Measurements from ENCODE around the gene LAMA5.

Gene LAMA5

DNA sequence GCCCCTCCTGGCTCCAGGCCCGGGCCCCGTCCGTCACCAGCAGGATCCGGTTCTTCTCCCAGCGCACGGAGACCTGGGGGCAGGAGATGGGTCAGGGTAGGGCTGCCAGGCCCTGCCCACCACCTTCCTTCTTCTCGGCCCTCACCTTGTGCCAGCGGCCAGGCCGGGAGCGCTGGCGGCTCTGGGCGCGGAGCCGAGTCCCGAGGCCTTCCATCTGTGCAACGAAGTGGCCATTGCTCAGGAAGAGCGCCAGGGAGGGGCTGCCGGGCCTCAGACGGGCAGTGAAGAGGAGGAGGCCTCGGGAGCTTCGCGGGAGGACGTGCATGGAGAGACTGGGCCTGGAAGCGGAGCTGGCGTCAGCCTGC lies 56.4 kb downstream of the LAMA5 start:
- no peak for DNase-seq

DNA sequence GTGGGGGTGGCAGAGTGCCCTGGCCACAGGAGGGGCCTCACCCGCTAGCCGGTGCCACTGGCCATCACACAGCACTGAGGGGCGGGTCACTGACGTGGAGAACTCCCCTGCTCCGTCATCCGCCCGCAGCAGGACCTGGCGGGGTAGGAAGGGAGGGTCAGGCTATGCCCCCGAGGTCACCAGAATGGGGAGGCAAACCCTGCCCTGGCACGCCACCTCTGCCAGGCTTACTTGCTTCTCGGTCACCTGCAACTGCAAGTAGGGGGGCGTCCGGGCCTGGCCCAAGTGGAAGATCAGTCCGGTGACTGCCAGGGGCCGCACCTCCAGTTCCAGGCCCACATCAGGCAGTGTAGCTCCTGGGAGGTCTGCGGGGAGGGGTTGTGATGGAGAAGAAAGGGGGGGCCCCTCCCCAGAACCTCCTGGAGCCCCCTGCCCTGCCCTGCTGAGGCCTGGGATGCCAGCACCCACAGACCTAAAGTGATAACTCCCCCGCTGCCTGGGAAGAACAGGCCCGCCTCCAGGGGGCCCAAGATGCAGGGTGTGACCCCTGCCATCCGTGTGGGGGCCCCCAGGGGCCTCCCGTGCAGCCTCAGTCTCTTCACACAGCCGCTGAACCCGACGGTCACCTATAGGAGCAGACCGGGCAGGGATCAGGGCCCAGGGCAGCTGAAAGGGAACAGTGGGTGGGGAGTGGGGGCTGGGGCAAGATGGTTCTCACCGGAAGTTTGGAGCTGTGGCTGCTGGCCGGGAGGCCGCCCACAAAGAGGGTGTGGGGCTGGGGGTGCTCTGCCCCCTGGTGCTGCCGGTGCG lies 57.0 kb downstream of the LAMA5 start:
- no peak for DNase-seq

DNA sequence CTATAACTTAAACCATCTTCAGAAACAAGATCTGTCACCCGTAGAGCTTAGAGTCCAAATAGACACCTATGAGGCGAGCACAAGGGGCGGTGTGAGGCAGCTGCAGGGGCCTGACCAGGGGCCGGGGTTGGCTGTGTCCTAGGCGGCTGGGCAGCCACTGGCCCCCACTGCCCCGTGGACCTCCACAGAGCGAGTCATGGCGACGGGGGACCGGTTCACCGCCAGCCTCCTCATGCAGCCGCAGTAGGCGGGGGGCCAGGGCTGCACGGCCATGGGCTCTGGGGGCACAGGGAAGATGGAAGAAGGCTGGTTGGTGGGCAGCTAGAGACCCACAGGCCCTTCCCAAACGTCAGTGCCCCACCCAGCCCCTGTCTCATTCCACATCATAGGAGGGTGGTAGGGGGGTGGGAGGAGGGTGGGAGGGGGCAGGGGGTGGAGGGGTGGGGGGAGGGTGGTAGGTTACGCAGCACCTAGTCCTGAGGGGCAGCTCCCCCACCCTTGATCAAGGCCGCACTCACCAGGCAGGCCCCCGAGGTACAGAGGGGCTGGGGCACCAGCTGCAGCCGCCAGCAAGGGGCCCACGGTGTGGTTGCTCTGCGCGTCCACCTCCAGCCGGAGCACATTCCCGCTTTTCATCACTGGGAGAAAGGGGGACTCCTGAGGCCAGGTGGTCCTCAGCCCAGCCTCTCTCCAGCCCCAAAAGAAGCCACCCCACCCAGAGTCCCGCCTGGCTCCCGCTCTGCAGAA lies 57.7 kb downstream of the LAMA5 start:
- no peak for DNase-seq

DNA sequence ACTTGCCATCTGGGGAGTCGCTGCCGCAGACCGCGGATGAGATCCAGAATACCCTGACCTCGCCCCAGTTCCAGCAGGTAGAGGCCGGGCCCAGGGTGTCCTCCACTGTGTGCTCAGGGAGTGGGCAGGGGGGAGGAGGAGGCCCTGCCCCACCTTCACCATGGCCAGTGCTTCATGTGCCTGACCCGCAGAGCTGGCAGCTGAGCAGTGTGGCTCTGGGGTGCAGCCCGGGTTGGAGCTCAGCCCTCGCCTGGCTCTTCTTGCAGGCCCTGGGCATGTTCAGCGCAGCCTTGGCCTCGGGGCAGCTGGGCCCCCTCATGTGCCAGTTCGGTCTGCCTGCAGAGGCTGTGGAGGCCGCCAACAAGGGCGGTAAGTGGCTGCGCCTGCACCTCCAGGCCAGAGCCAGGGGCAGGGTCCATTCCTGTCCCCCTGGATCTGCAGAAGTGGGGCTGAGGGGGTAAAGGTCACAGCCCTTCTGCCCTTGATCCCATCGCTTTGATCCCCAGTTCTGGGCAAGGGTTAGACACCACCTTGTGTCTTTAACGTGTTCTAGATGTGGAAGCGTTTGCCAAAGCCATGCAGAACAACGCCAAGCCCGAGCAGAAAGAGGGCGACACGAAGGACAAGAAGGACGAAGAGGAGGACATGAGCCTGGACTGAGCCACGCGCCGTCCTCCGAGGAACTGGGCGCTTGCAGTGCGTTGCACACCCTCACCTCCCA lies 58.9 kb downstream of the LAMA5 start:
- no peak for DNase-seq

DNA sequence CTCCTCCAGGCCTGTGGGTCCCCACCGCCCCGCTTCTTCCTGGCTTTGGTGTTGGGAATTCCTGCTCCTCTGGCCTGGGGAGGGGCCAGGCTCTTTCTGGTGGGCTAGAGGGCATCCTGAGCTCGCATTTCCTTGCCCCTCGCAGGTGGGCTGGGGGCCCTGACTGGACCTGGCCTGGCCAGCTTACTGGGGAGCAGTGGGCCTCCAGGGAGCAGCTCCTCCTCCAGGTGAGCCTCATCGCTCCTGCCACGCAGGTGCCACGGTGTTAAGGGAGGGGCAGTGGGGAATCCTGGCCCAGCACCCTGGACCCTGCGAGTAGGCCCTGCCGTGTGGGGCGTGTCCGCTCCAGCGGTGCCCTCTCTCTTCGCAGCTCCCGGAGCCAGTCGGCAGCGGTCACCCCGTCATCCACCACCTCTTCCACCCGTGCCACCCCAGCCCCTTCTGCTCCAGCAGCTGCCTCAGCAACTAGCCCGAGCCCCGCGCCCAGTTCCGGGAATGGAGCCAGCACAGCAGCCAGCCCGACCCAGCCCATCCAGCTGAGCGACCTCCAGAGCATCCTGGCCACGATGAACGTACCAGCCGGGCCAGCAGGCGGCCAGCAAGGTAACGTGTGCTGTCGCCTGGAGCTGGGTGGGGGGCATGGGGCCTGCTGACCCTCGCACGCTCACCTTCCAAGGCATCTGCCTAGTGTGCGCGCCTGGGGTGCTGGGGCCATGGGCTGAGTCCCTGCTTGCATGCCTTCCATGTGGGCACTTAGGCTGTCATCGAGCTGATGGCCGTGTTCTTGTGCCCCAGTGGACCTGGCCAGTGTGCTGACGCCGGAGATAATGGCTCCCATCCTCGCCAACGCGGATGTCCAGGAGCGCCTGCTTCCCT lies 59.6 kb downstream of the LAMA5 start:
- no peak for DNase-seq

DNA sequence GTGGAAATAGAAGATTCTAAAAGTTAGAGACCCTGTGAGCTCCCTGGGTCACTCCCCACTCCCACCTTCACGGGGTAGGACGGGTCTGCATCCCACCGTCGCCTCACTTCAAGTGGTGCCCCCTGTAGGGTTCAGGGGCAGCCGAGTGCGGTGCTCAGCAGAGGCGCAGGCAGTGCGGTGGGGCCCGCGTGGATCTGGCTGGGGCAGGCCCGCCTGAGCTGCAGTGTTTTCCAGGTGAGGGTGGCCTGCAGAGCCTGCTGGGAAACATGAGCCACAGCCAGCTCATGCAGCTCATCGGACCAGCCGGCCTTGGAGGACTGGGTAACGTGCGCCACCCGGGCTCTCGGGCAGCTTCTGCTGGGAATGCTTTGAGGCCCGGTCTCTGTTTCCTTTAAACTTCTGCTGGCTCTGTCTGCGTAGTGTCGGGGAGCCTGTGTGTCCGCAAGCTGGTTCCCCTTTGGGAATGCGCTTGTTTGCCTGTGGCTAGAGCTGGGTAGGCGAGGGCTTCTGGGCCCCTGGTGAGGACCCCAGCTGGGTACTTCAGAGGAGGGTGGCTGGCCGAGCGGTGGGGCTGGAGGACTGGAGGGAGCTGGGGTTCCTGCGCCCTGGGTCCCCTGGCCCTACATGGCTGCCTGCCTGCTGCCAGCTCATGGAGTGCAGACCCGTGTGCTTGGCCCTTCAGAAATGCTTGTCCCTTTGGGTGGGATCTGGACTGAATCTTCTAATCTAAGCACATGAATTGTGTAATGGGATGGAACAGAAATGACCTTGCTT lies 60.5 kb downstream of the LAMA5 start:
- no peak for DNase-seq

DNA sequence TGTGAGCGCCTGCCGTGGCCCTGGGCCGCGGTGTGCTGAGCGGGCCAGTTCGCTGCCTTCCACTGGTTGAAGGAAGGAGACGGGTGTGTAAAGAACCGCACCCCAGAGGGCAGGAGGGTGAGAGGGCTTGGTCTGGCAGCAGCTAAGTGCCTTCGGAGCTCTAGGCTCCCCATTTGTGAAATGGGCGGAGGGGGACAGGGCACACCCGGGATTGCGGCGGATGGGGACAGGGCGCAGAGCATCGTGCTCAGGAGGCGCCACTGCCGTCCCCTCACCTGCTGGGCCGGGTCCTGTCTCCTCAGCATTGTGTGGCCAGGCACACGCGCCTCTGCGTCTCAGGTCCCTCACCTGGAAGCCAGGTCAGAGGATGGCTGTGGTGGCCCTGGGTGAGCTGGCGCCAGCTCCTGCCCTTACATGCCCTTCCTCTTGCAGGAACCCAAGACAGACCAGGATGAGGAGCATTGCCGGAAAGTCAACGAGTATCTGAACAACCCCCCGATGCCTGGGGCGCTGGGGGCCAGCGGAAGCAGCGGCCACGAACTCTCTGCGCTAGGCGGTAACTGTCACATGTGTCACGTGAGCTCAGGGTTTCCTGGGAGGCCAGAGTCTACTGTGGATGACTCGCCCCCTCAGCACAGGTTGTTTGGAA lies 61.2 kb downstream of the LAMA5 start:
- DNase-seq = no peak

DNA sequence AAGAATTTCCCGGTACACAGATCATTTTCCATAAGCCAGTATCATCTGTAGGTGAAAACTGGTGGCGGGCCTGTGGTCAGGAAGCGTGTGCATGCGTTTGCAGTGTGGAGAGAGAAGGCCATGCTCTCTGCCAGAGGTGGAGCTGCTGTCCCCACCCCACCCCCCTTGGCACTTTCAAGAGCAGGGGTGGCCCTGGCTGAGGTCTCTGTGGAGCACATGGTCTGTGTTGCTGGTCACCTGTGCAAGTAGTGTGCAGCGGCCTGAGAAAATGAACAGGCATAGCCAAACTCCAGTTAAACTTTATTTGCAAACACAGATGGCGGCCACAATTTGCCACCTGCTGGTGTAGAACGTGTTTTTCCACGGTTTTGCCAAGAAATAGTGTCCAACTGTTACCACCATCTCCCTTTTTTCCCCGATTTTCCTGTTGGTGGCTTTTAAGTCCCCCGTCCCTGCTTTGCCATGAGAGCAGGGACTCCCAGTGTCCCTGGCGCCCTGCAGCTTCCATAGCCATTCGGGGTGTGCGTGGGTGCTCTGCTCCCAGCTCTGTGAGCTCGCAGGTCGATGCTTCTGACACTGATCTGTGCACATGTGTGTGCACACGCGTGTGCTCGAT lies 61.9 kb downstream of the LAMA5 start:
- no peak for DNase-seq

DNA sequence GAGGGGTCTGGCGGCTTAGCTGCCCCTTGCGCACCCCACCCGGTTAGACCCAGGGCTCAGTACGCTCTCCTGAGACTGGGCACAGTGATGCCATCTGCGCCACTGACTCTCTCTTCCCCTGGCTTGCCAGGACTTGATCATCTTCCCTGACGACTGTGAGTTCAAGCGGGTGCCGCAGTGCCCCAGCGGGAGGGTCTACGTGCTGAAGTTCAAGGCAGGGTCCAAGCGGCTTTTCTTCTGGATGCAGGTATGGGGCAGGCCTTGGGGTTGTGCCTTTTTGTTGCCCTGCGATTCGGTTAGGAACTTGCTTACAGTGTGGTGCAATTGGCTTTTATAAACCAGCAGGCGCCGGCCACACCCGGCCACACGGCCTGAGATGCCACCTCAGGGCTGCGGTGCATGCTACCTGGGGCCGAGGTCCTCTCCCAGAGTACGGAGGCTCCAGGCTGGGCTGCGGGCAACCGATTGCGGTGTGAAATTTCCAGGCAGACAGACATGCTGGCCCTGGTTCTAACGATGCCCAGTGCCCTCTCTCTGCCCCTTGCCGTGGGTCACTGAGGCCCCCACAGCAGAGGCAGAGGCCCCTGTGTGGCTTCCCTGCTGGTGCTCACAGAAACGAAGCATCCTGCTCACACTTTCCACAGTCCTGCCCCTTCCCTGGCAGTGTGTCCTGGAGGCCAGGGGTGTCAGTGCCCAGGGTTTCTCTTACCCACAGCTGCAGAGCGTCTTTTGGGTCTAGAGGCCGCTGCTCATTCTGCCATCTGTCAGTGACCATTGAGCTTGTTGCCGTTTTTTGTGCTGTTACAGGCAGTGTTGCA lies 62.6 kb downstream of the LAMA5 start:
- no peak for DNase-seq

DNA sequence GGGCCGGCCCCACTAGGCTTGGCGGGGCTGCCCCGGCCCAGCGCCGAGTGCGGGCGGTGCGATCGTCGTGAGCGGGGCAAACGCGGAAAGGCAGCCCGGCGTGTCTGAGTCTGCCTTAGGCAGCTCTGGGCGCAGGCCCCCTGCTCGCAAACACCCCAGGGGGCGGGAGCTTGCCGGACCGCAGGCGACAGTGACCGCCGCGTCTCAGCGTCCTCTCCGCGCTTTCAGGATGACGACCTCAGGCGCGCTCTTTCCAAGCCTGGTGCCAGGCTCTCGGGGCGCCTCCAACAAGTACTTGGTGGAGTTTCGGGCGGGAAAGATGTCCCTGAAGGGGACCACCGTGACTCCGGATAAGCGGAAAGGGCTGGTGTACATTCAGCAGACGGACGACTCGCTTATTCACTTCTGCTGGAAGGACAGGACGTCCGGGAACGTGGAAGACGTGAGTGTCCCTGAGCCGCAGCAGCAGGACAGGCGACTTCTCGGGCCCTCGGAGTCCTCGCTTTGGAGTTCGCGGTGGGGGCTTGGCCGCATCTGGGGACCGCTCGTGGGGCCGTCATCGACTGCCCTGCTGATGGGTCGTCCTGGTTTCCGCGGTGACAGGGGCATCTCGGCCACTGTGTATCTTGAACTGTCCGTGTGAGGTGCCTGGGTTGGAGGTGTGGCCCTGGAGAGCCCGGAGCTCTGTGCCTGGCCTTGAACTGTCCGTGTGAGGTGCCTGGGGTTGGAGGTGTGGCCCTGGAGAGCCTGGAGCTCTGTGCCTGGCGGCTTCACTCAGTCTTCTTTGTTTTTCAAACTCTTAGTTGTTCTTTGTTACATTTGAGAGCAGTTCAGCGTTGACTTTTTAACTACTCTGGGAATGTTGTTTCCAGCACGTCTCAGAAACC lies 63.5 kb downstream of the LAMA5 start:
- peak; percentile 36 for DNase-seq

DNA sequence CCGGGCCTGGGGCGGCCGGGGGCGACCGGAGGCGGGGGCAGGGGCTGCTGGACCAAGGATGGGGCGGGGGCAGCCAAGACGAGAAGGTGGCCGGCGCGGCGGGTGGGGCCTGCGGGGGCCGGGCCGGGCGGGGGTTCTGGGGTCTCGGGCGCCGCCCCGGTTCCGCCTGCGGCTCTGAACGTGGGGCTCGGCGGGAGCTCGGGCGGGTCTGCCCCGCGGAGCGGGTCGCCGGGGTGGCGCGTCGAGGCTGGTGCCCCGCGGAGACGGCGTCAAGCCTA lies 64.1 kb downstream of the LAMA5 start:
- no peak for DNase-seq

DNA sequence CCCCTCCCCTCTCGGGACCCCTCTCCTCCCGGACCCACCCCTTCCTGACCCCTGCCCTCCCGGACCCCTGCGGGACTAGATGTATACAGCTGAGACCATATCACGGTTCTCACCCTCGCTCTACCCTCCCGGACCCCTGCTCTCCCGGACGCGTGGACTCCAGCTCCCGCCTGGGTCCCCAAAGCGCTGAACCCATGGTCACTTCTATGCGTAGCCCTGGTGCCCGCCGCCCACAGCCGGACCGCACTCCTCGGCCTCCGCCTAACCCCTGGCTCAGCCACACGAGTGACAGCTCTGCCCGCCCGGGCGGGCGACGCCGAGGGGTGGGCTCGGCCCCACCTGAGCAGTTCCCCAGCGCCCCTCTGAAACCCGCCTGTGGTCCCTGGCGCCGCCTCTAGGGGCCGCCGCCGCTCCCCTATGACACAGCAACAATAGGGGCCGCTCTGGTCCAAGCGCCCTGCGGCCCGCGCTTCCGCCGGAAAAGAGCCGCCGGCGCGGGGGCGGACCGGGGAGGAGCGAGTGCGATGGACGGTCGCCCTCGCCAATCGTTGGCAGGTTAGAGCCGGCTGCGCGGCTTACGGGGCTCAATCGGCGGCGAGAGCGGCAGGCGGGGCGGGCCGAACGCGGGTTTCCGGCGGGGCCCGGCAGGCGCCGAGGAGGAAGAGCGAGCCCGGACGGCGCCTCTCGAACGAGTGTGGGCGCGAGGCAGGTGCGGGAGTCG lies 64.6 kb downstream of the LAMA5 start, which contains the start of gene ADRM1:
ADRM1 (plus strand) TSS at position 657 of the 721 bp plus-strand sequence. CDS start 572 bp downstream, outside the sequence.
- DNase-seq = peak; percentile 96

DNA sequence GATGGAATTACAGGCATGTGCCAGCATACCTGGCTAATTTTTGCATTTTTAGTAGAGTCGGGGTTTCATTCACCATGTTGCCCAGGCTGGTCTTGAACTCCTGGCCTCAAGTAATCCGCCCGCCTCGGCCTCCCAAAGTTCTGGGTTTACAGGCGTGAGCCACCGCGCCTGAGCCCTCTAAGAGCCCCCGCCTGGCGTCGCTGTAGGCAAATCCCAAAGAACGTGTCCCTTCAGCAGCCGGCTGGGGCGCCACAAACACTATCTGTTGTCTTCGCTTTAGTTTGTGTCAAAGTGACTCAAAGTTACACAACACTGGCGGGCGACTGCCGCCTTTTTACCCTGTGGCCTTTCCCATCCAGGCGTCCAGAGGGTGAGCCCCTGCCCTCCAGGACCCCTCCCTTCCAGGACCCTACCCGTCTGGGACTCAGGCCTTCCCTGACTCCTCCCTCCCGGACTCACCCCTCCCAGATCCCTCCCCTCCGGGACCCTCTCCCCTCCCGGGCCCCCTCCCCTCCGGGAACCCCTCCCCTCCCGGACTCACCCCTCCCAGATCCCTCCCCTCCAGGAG lies 65.3 kb downstream of the LAMA5 start:
- peak; percentile 94 for DNase-seq

DNA sequence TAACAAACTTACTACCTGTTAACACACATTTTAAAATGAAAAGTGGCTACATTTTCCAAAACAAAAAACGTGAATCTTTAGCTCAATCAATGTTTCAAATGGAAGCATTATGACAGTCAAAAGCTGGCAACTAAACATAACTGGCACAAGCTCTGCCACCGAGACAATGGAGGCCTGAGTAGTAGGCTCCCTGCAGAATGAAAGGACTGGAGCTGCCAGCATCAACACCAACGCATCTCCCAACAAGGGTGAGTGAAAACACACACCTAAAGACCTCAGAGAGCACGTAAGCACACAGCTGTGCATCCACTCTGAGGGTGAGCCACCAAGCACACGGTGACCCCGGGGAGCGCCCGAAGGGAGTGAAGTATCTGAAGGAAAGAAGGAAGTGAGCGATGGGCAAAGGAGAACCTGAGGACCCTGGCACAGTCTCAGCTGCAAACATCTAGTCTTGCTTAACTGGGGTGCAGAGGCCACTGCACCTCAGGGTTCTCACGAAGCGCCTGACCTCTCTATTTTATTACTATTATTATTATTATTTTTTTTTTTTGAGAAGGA lies 65.9 kb downstream of the LAMA5 start:
- DNase-seq = no peak

DNA sequence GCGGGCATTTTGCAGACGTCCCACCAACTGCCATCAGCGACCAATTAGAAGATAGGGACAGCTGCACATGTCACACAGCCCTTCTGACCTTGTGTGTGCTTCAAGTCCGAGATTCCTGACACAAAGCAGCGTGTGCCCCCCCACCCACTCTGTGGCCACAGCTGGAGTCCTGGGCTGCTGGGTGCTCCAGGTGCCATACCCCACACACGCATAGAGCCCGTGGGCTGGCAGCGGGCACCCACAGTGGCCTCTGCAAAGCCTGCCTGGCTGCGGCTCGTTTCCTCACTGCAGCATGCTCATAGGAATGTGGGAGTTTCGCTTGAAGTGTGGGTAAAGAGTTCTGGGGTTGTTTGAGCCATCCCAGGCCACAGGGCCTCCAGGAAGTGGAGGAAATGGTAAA lies 66.8 kb downstream of the LAMA5 start:
- no peak for DNase-seq

DNA sequence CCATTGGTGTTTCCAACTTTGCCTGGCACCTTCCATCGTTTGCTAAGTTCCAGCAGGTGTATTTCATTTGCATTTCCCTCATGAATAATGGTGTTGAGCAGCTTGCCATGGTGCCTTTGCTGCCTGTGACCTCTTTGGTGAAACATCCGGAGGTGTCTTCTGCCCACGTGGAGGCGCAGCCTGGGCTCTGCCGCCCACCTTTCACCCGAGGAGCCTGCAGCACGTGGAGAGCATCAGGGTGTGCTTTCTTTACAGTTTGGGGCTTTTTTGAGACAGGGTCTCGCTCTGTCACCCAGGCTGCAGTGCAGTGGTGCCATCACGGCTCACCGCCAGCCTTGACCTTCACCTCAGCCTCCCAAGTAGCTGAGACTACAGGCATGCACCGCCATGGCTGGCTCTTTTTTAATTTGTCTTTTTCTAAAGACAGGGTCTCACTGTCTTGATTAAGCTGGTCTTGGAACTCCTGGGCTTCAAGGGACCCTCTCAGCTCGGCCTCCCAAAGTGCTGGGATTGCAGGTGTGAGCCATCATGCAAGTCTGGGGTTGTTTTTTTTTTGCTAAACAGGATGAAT lies 67.4 kb downstream of the LAMA5 start:
- no peak for DNase-seq

DNA sequence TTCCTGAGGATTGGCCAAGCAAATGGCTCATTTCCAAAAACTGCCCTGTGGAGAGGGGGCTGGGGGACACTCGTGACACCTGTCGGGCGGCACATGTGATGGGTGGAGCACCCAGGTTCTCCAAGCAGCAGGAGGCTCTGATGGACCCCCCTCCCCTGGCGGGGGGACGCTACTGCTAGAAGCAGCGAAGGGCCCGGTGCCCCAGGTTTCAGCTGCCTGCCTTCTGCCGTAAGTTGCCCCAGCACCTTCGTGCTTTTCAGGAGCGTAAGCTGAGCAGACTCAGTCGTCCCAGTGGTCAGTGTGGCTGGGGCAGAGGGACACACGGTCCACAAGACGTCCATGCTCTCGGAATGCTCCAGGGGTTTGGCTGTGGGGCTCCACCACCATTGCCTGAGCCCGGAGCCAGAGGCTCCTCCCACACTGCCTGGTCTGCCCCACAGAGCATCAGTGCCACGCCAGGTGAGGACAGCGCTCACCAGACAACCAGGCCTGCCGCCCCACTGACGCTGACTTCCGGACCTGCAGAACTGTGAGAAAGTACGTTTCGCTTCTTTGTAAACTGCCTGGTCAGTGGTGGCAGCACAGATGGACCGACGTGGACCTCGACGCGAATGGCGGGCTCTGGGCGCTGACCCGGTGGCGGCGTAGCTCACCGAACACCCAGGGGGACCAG lies 68.4 kb downstream of the LAMA5 start:
- no peak for DNase-seq

Data from EL (cell line).